ENCODE measurements around the gene KRTAP2-1.

The KRTAP2-1 gene

GRCh38 chr17:41013181-41013580 is 33.9 kb downstream of the KRTAP2-1 start:
- TF ChIP-seq POLR2AphosphoS5 (IDR thresholded peaks at IDR 0.05; ENCODE audit: low read depth, low read length) (no peak), SPI1 (IDR thresholded peaks at IDR 0.05; ENCODE audit: low read depth, low read length) (no peak), TAF1 (IDR thresholded peaks at IDR 0.05; ENCODE audit: low read depth, low read length) (no peak), PAX5 (IDR thresholded peaks at IDR 0.05; ENCODE audit: insufficient read depth, low read length, severe bottlenecking) (no peak), POU2F2 (IDR thresholded peaks at IDR 0.05; ENCODE audit: low read depth, low read length) (no peak), POLR2A (IDR thresholded peaks at IDR 0.05; ENCODE audit: low read depth, low read length) (no peak)
- no peak for FAIRE-seq
- no peak for DNase-seq (ENCODE audit: insufficient read length, low spot score)

- FAIRE-seq (no peak), DNase-seq (ENCODE audit: insufficient read length, low spot score) (no peak)
- TF ChIP-seq SPI1 (IDR thresholded peaks at IDR 0.05; ENCODE audit: low read depth, low read length) (no peak), TAF1 (IDR thresholded peaks at IDR 0.05; ENCODE audit: low read depth, low read length) (no peak), POLR2A (IDR thresholded peaks at IDR 0.05; ENCODE audit: low read depth, low read length) (no peak), POU2F2 (IDR thresholded peaks at IDR 0.05; ENCODE audit: low read depth, low read length) (no peak), PAX5 (IDR thresholded peaks at IDR 0.05; ENCODE audit: insufficient read depth, low read length, severe bottlenecking) (no peak), POLR2AphosphoS5 (IDR thresholded peaks at IDR 0.05; ENCODE audit: low read depth, low read length) (no peak)
These were observed 34.6 kb downstream of the KRTAP2-1 start for GRCh38 chr17:41012326-41013120.

- TF ChIP-seq SPI1 (IDR thresholded peaks at IDR 0.05; ENCODE audit: low read depth, low read length) (no peak), PAX5 (IDR thresholded peaks at IDR 0.05; ENCODE audit: insufficient read depth, low read length, severe bottlenecking) (no peak), POU2F2 (IDR thresholded peaks at IDR 0.05; ENCODE audit: low read depth, low read length) (no peak), POLR2AphosphoS5 (IDR thresholded peaks at IDR 0.05; ENCODE audit: low read depth, low read length) (no peak), TAF1 (IDR thresholded peaks at IDR 0.05; ENCODE audit: low read depth, low read length) (no peak), POLR2A (IDR thresholded peaks at IDR 0.05; ENCODE audit: low read depth, low read length) (no peak)
- FAIRE-seq = no peak
- no peak for DNase-seq (ENCODE audit: insufficient read length, low spot score)
These were observed 36.7 kb downstream of the KRTAP2-1 start for GRCh38 chr17:41010441-41010840.

- no peak for DNase-seq (ENCODE audit: insufficient read length, low spot score)
- no peak for FAIRE-seq
- TF ChIP-seq SPI1 (IDR thresholded peaks at IDR 0.05; ENCODE audit: low read depth, low read length) = no peak
- TF ChIP-seq POU2F2 (IDR thresholded peaks at IDR 0.05; ENCODE audit: low read depth, low read length) = no peak
- TF ChIP-seq POLR2A (IDR thresholded peaks at IDR 0.05; ENCODE audit: low read depth, low read length) = no peak
- TF ChIP-seq TAF1 (IDR thresholded peaks at IDR 0.05; ENCODE audit: low read depth, low read length) = no peak
- TF ChIP-seq PAX5 (IDR thresholded peaks at IDR 0.05; ENCODE audit: insufficient read depth, low read length, severe bottlenecking) = no peak
- TF ChIP-seq POLR2AphosphoS5 (IDR thresholded peaks at IDR 0.05; ENCODE audit: low read depth, low read length) = no peak
These were observed 37.2 kb downstream of the KRTAP2-1 start for GRCh38 chr17:41009936-41010335.

- TF ChIP-seq TAF1 (IDR thresholded peaks at IDR 0.05; ENCODE audit: low read depth, low read length) (no peak), POLR2AphosphoS5 (IDR thresholded peaks at IDR 0.05; ENCODE audit: low read depth, low read length) (no peak), POU2F2 (IDR thresholded peaks at IDR 0.05; ENCODE audit: low read depth, low read length) (no peak), POLR2A (IDR thresholded peaks at IDR 0.05; ENCODE audit: low read depth, low read length) (no peak), PAX5 (IDR thresholded peaks at IDR 0.05; ENCODE audit: insufficient read depth, low read length, severe bottlenecking) (no peak), SPI1 (IDR thresholded peaks at IDR 0.05; ENCODE audit: low read depth, low read length) (no peak)
- FAIRE-seq = no peak
- no peak for DNase-seq (ENCODE audit: insufficient read length, low spot score)
These were observed 37.8 kb downstream of the KRTAP2-1 start for GRCh38 chr17:41009301-41009760.

- FAIRE-seq (no peak), DNase-seq (ENCODE audit: insufficient read length, low spot score) (no peak)
- TF ChIP-seq TAF1 (IDR thresholded peaks at IDR 0.05; ENCODE audit: low read depth, low read length) (no peak), POU2F2 (IDR thresholded peaks at IDR 0.05; ENCODE audit: low read depth, low read length) (no peak), POLR2A (IDR thresholded peaks at IDR 0.05; ENCODE audit: low read depth, low read length) (no peak), SPI1 (IDR thresholded peaks at IDR 0.05; ENCODE audit: low read depth, low read length) (no peak), PAX5 (IDR thresholded peaks at IDR 0.05; ENCODE audit: insufficient read depth, low read length, severe bottlenecking) (no peak), POLR2AphosphoS5 (IDR thresholded peaks at IDR 0.05; ENCODE audit: low read depth, low read length) (no peak)
These were observed 38.3 kb downstream of the KRTAP2-1 start, which contains the start of gene KRTAP3-1 for GRCh38 chr17:41008811-41009210. KRTAP3-1 (minus strand) TSS chr17:41009128; CDS start chr17:41009074, 54 bp downstream.

- FAIRE-seq (no peak), DNase-seq (ENCODE audit: insufficient read length, low spot score) (no peak)
- TF ChIP-seq TAF1 (IDR thresholded peaks at IDR 0.05; ENCODE audit: low read depth, low read length) (no peak), POLR2AphosphoS5 (IDR thresholded peaks at IDR 0.05; ENCODE audit: low read depth, low read length) (no peak), POU2F2 (IDR thresholded peaks at IDR 0.05; ENCODE audit: low read depth, low read length) (no peak), SPI1 (IDR thresholded peaks at IDR 0.05; ENCODE audit: low read depth, low read length) (no peak), POLR2A (IDR thresholded peaks at IDR 0.05; ENCODE audit: low read depth, low read length) (no peak), PAX5 (IDR thresholded peaks at IDR 0.05; ENCODE audit: insufficient read depth, low read length, severe bottlenecking) (no peak)
These were observed 42.7 kb downstream of the KRTAP2-1 start for GRCh38 chr17:41004397-41004796.

GRCh38 chr17:41003926-41004325 is 43.2 kb downstream of the KRTAP2-1 start:
- DNase-seq (ENCODE audit: insufficient read length, low spot score) = no peak
- TF ChIP-seq SPI1 (IDR thresholded peaks at IDR 0.05; ENCODE audit: low read depth, low read length) (no peak), PAX5 (IDR thresholded peaks at IDR 0.05; ENCODE audit: insufficient read depth, low read length, severe bottlenecking) (no peak), TAF1 (IDR thresholded peaks at IDR 0.05; ENCODE audit: low read depth, low read length) (no peak), POLR2AphosphoS5 (IDR thresholded peaks at IDR 0.05; ENCODE audit: low read depth, low read length) (no peak), POLR2A (IDR thresholded peaks at IDR 0.05; ENCODE audit: low read depth, low read length) (no peak)
- FAIRE-seq = no peak

- FAIRE-seq (no peak), DNase-seq (ENCODE audit: insufficient read length, low spot score) (no peak)
- no peak for TF ChIP-seq POLR2AphosphoS5 (IDR thresholded peaks at IDR 0.05; ENCODE audit: low read depth, low read length)
- no peak for TF ChIP-seq TAF1 (IDR thresholded peaks at IDR 0.05; ENCODE audit: low read depth, low read length)
- no peak for TF ChIP-seq SPI1 (IDR thresholded peaks at IDR 0.05; ENCODE audit: low read depth, low read length)
- TF ChIP-seq POLR2A (IDR thresholded peaks at IDR 0.05; ENCODE audit: low read depth, low read length) = no peak
- no peak for TF ChIP-seq PAX5 (IDR thresholded peaks at IDR 0.05; ENCODE audit: insufficient read depth, low read length, severe bottlenecking)
- no peak for TF ChIP-seq POU2F2 (IDR thresholded peaks at IDR 0.05; ENCODE audit: low read depth, low read length)
These were observed 44.3 kb downstream of the KRTAP2-1 start for GRCh38 chr17:41002814-41003213.

All from GM12891 (cell line).